C4-2B (cell line): ENCODE measurements around the gene PGA5.

ENCODE experiments used
- CTCF ChIP-seq: fragments of 450-650 bp; conservative IDR thresholded peaks from 2 replicates; pipeline ENCODE4 v1.5.1; 2017; ENCODE audit warnings: mild to moderate bottlenecking
- ZFX ChIP-seq: fragments of 450-650 bp; IDR thresholded peaks from 2 replicates; pipeline ENCODE4 v1.6.1; 2017

- TF ChIP-seq CTCF (no peak), ZFX (no peak)
These were observed 15.9 kb downstream of the PGA5 start for GRCh38 chr11:61256710-61257482.
